GM10266 (cell line): ENCODE results near the gene PIP4K2A.

ENCODE experiments used
- DNase-seq: peaks from one replicate; pipeline ENCODE4 v3.0.0; 2012; ENCODE audit errors: extremely low spot score
- CTCF ChIP-seq: IDR thresholded peaks from 2 replicates; pipeline ENCODE4 v1.5.1; 2012; ENCODE audit warnings: mild to moderate bottlenecking, low read depth; ENCODE audit not compliant: control insufficient read depth, insufficient read depth; ENCODE audit errors: missing control alignments

PIP4K2A gene

GRCh38 chr10:22599048-22599561, 115.3 kb downstream of the PIP4K2A start:
- TF ChIP-seq CTCF: no peak
- DNase-seq: no peak

GRCh38 chr10:22598478-22598877, 115.9 kb downstream of the PIP4K2A start:
- TF ChIP-seq CTCF: no peak
- no peak for DNase-seq

GRCh38 chr10:22597138-22597537, 117.2 kb downstream of the PIP4K2A start:
- DNase-seq: peak; percentile 32
- no peak for TF ChIP-seq CTCF

- no peak for TF ChIP-seq CTCF
- no peak for DNase-seq
Measured at GRCh38 chr10:22593636-22594198, 120.7 kb downstream of the PIP4K2A start.

- no peak for TF ChIP-seq CTCF
- no peak for DNase-seq
Measured at GRCh38 chr10:22593026-22593425, 121.4 kb downstream of the PIP4K2A start.

GRCh38 chr10:22589851-22590514, 124.4 kb downstream of the PIP4K2A start:
- DNase-seq: no peak
- no peak for TF ChIP-seq CTCF

GRCh38 chr10:22588462-22588861, 125.9 kb downstream of the PIP4K2A start:
- TF ChIP-seq CTCF: no peak
- no peak for DNase-seq
